Testis (tissue), 2 donors: ENCODE data around the gene CKAP2.

Experiments used
- POLR2A ChIP-seq: fragments of 450-650 bp; IDR thresholded peaks from one replicate; pipeline ENCODE4 v1.6.1; 2017; ENCODE audit warnings: antibody characterized with exemption, mild to moderate bottlenecking, moderate library complexity
- TF ChIP-seq, protein P1 (sequence below), 3 experiments: fragments of 450-650 bp in 2 of 3; fragments of 200-600 bp in 1 of 3; sonication (generic) in 1 of 3; IDR thresholded peaks; one replicate each; pipeline ENCODE4 v1.5.1; 2016 to 2019; ENCODE audit warnings: antibody characterized with exemption in 3 of 3, mild to moderate bottlenecking in 2 of 3, moderate library complexity in 1 of 3

GRCh38 chr13:52452470-52452869, 2.8 kb upstream of the CKAP2 start:
- TF ChIP-seq, protein P1, sequence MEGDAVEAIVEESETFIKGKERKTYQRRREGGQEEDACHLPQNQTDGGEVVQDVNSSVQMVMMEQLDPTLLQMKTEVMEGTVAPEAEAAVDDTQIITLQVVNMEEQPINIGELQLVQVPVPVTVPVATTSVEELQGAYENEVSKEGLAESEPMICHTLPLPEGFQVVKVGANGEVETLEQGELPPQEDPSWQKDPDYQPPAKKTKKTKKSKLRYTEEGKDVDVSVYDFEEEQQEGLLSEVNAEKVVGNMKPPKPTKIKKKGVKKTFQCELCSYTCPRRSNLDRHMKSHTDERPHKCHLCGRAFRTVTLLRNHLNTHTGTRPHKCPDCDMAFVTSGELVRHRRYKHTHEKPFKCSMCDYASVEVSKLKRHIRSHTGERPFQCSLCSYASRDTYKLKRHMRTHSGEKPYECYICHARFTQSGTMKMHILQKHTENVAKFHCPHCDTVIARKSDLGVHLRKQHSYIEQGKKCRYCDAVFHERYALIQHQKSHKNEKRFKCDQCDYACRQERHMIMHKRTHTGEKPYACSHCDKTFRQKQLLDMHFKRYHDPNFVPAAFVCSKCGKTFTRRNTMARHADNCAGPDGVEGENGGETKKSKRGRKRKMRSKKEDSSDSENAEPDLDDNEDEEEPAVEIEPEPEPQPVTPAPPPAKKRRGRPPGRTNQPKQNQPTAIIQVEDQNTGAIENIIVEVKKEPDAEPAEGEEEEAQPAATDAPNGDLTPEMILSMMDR (IDR thresholded peaks at IDR 0.05) = no peak
- TF ChIP-seq POLR2A = no peak
